CD4-positive, alpha-beta T cell treated with Interleukin-17A for 4 hours (primary cell): ENCODE measurements around the gene DNM3.
"Not testable (repeated sequence)": the region's sequence is repeated elsewhere in the genome, so short reads cannot be mapped to it uniquely, and the experiment has no call there.

Experiments
- DNase-seq: peaks from one replicate; pipeline ENCODE4 v3.0.0-alpha.2; 2020; ENCODE audit warnings: mixed read lengths

DNM3 gene

GRCh38 chr1:172051898-172052297 is 210.6 kb downstream of the DNM3 start:
- no peak for DNase-seq

DNA sequence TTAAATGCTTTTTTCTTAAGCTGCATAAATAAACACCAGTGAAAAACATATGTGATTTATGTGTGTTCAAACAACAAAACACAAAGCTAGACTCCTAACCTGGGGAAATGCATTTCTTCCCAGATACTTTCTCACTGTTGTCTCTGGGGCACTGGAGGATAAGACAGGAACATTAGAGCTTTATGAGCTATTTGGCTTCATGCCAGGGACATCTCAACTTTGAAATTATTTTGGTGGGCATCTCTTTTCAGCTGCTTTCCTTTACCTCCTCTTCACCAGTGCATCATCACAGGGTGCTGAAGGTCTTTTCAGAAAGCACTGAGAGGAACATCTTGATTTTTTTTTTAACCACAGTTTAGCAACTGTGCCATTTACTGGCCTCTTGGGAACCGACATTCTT is 212.9 kb downstream of the DNM3 start:
- no peak for DNase-seq

GRCh38 chr1:172055816-172056419 is 214.6 kb downstream of the DNM3 start:
- DNase-seq, result not testable (repeated sequence)

DNA sequence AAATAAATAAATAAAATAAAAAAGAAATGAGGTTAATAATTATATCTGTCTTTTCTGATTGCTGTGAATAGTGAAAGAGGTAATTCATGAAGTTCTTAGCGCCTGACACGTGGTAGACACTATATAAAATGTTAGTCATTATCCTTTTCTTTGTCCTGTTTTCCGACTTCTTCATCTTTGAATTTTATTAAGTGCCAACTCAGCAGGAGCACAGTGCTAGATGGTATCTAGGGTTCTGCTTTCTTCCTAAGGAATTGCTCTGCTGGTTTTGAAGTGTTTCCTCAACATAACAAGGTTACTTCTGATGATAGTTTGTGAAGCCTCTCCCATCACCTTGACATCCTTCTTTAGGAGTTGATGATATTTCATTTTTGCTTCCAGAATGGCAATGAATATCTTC is 227.0 kb downstream of the DNM3 start:
- no peak for DNase-seq

GRCh38 chr1:172069051-172069450 is 227.8 kb downstream of the DNM3 start:
- no peak for DNase-seq

GRCh38 chr1:172069534-172069933 is 228.2 kb downstream of the DNM3 start:
- DNase-seq, result no peak

DNA sequence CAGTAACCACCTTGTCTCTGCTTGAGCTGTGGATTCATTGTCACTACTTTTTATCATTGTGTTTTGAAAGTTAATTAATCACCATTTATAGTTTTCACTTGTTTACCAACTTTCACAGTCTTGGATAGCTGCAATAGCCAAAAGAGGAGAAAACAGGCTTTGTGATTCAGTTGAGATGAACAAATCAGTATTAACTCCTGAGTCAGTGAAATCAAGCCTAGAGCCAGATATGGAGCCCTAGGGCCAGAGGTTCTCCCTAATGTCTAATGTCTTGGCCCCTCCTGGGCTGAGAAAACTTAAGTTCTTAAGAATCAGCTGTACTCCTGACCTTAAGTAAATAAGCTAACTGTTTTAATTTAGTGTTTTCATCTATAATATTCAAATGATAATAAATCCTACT is 228.8 kb downstream of the DNM3 start:
- no peak for DNase-seq

- no peak for DNase-seq
Observed at GRCh38 chr1:172071746-172072145, 230.4 kb downstream of the DNM3 start.

DNA sequence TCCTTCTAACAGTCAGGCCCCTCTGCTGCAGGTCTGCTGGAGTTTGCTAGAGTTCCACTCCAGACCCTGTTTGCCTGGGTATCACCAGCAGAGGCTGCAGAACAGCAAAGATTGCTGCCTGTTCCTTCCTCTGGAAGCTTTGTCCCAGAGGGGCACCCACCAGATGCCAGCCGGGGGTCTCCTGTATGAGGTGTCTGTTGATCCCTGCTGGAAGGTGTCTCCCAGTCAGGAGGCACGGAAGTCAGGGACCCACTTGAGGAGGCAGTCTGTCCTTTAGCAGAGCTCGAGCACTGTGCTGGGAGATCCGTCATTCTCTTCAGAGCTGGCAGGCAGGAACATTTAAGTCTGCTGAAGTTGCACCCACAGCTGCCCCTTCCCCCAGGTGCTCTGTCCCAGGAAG is 238.6 kb downstream of the DNM3 start:
- DNase-seq, result not testable (repeated sequence)

GRCh38 chr1:172083191-172083590 is 241.9 kb downstream of the DNM3 start:
- DNase-seq, result no peak

GRCh38 chr1:172084876-172085275 is 243.6 kb downstream of the DNM3 start:
- no peak for DNase-seq

- DNase-seq, result no peak
Observed at GRCh38 chr1:172085317-172085716, 244.0 kb downstream of the DNM3 start.

- DNase-seq, result no peak
Observed at GRCh38 chr1:172086137-172086536, 244.8 kb downstream of the DNM3 start.

DNA sequence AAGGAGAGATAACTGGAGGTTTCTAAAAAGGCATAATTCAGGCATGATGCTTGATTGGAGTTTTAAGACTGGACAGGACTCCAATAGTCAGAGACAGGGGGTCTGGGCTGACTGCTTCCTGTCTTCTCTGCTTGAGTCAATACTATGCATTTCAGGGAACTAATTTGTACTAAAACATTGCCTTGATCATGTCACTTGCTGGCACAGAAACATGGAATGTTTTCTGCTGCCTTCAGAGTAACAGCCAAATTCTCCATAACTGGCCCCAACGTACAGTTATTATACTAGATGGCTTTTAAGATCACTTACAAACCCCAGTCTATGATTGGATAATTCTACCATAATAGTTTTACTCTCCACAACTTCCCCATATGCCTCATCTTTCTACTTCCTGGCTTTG is 247.0 kb downstream of the DNM3 start:
- no peak for DNase-seq

GRCh38 chr1:172089768-172090510 is 248.6 kb downstream of the DNM3 start:
- peak; percentile 74 for DNase-seq

DNA sequence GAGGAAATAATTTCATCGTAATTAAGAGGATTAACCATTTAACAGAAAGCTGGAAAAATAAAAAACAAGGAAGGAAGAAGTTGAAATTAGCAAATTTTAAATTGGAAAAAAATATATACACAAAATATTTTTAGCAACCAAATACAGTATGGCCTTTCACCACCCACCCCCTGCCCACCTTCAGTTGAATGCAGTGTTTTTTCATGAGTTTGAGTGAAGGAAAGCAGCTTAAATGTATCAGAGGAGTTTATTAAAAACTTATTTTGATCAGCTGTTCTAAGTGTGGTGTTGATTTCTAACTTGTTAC is 249.2 kb downstream of the DNM3 start:
- DNase-seq, result no peak

DNA sequence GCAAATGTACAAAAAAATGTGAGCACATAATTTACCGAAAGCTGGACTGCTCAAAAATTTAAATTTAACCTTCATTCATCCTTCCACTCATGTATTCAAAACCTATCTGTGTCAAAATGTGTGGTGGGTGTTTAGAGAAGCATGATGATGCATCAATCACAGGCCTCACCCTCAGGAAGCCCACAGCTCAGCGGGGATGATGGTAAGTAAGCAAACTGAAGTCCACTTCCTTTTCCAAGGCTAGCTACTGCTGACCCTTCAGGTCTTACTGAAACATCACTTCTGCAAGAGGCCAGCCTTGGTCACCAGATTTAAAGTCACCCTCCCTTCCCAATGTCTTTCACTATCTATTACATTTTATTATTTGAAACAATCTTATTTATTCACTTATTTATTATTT is 254.5 kb downstream of the DNM3 start:
- DNase-seq, result no peak

GRCh38 chr1:172105230-172105629 is 263.9 kb downstream of the DNM3 start:
- DNase-seq, result no peak

- DNase-seq, result no peak
Observed at GRCh38 chr1:172107316-172107975, 266.1 kb downstream of the DNM3 start.

DNA sequence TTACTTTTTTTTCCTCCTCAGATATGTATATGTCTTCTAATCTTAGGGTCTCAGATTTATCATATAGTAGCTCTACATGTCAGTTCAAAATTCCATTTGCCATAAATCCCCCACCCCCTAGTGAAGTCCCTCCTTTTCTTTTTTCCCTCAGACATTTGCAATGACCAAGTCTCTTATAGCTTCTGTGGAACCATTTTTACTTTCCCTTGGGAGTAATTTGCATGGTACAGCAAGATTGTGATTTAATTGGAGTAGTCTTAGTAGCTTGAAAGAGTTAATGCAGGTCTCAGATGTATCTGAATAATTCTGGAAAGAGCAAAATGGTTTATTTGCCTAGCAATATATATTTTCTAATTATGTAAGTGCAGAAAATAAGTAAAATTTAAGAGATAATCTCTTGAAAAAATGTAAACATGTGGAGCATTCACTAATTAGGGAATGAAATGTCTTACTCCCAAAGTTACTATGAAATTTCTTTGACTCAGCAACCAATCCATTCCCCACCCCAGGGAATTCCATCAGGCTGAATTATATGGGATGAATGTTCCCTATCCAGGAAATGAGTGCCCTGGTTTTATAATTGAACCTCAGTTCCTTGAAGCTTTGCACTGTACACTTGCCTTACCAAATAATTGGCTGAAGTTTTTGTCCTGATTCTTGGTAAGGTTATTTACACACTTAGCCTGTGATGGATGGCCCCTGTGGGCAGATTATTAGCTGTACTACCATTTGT is 267.0 kb downstream of the DNM3 start:
- no peak for DNase-seq

DNA sequence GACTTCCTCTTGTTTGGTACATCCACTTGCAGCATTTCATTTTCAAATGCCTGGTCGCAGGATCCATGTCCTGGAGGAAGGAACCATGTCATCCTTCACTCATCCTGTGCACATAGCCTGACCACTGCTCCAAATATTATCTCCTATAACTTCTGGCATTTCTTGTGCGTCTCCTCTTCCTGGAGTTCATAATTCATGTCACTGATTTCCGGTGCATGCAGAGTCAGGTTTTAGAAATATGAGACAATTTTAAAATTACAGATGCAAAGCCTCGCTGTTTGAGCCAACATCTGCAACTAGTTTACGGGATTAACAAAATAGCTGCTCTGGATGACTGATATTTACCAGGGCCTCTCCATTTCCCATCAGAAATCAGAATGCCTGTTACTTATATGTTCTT is 268.1 kb downstream of the DNM3 start:
- no peak for DNase-seq

DNA sequence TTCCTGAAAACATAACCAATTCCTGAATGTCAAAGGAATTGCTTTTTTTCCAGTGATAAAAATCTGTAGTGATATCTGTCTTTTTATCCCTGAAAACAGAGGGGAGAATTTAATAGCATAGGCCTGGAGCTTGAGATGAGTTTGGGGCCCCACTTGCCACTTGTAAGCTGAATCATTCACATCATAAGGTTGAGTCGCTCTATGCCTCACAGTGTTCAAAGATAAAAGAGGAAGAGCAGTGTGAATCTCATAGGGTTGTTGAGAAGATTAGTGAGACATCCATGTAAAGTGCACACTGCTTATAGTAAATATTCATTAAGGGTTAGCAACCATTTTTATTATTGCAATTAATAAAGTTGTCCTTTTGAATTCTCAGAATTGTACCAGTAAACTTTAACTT is 271.3 kb downstream of the DNM3 start:
- no peak for DNase-seq

- peak; percentile 27 for DNase-seq
Observed at GRCh38 chr1:172117800-172118199, 276.5 kb downstream of the DNM3 start.

GRCh38 chr1:172118618-172119017 is 277.3 kb downstream of the DNM3 start:
- no peak for DNase-seq
